ENCODE data around the gene PPP4R2. TPM values are rescaled to one million over a fixed set of nuclear protein-coding genes. Genes with fewer than 3 reads are reported as not detected.

Gene PPP4R2
- total RNA-seq, 3 donors from 2014 or later (not counting 1 experiment from before 2014, with no cell fraction given), result 50.4 to 72.8 (median 60.1) TPM

DNA sequence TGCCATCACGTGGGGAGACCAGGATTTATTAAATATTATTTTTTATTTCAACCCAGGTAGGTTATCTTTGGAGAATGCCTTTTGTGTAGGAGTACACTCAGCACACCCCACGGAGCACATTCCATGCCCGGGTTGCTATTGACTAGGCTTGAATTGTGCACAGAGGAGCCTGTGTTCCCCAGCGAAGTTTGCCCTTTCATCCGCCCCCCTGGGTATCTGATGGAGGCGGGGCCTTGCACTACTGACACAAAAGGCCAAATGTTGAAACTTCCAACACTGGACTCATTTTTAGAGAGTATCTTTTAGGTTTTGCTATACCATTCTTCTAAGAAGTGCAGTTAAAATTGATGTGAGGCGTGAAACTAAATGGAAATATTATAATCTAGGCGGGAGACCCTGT lies 39.3 kb upstream of the PPP4R2 start:
- Mint-ChIP-seq H3K4me1 (no peaks in the 10 kb centered on the region), H3K9me3 (no peaks in the 10 kb centered on the region), H3K27me3 (ENCODE audit: low read depth in 2 of 2) (no peaks in the 10 kb centered on the region), H3K36me3 (no peaks in the 10 kb centered on the region), H3K4me3 (no peak overlapping the region), H3K27ac (no peak overlapping the region)
- Histone ChIP-seq H3K36me3 (ENCODE audit: control insufficient read depth, insufficient read depth, low read length) (no peaks in the 10 kb centered on the region), H3K9me3 (ENCODE audit: control insufficient read depth, insufficient read depth, low read length) (no peaks in the 10 kb centered on the region), H3K27ac (ENCODE audit: low read length) (no peak overlapping the region), H3K27me3 (ENCODE audit: control insufficient read depth, insufficient read depth, low read length) (no peaks in the 10 kb centered on the region), H3K4me3 (ENCODE audit: low read length) (no peak overlapping the region), H3K4me1 (ENCODE audit: control insufficient read depth, insufficient read depth, low read length) (no peaks in the 10 kb centered on the region)
- no peak for DNase-seq
- no peak for ATAC-seq
- no peak for TF ChIP-seq CTCF (IDR thresholded peaks at IDR 0.05)
- 88% methylated on average over 7 of the region's 8 CpGs for WGBS (ENCODE audit: insufficient coverage)
- intact Hi-C loops (cut with micrococcal nuclease), result no loop called here

DNA sequence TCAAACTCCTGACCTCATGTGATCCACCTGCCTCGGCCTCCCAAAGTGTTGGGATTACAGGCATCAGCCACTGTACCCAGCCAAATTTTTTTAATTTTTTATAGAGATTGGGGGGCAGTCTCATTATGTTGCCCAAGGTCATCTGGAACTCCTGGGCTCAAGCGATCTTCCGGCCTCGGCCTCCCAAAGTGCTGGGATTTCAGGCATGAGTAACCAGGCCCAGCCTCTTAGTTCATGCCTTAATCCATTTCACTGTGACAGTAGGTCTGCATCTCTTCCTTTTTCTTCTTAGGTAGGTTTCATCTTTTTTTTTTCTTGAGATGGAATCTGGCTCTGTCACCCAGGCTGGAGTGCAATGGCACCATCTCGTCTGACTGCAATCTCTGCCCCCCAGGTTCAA lies 37.3 kb upstream of the PPP4R2 start:
- no peaks in the 10 kb centered on the region for H3K36me3 ChIP-seq (ENCODE audit: control insufficient read depth, insufficient read depth, low read length)
- H3K4me1 Mint-ChIP-seq, result no peaks in the 10 kb centered on the region
- H3K4me3 ChIP-seq (ENCODE audit: low read length), result no peak overlapping the region
- no peaks in the 10 kb centered on the region for H3K4me1 ChIP-seq (ENCODE audit: control insufficient read depth, insufficient read depth, low read length)
- H3K27ac ChIP-seq (ENCODE audit: low read length), result no peak overlapping the region
- no peaks in the 10 kb centered on the region for H3K9me3 Mint-ChIP-seq
- no peaks in the 10 kb centered on the region for H3K27me3 ChIP-seq (ENCODE audit: control insufficient read depth, insufficient read depth, low read length)
- intact Hi-C loops (cut with micrococcal nuclease), result no loop called here
- H3K36me3 Mint-ChIP-seq, result no peaks in the 10 kb centered on the region
- H3K9me3 ChIP-seq (ENCODE audit: control insufficient read depth, insufficient read depth, low read length), result no peaks in the 10 kb centered on the region
- ATAC-seq, result no peak
- no peak overlapping the region for H3K4me3 Mint-ChIP-seq
- no peak for TF ChIP-seq CTCF (IDR thresholded peaks at IDR 0.05)
- H3K27me3 Mint-ChIP-seq (ENCODE audit: low read depth in 2 of 2), result no peaks in the 10 kb centered on the region
- 90% methylated on average over 5 of the region's 5 CpGs for WGBS (ENCODE audit: insufficient coverage)
- no peak for DNase-seq
- H3K27ac Mint-ChIP-seq, result no peak overlapping the region

DNA sequence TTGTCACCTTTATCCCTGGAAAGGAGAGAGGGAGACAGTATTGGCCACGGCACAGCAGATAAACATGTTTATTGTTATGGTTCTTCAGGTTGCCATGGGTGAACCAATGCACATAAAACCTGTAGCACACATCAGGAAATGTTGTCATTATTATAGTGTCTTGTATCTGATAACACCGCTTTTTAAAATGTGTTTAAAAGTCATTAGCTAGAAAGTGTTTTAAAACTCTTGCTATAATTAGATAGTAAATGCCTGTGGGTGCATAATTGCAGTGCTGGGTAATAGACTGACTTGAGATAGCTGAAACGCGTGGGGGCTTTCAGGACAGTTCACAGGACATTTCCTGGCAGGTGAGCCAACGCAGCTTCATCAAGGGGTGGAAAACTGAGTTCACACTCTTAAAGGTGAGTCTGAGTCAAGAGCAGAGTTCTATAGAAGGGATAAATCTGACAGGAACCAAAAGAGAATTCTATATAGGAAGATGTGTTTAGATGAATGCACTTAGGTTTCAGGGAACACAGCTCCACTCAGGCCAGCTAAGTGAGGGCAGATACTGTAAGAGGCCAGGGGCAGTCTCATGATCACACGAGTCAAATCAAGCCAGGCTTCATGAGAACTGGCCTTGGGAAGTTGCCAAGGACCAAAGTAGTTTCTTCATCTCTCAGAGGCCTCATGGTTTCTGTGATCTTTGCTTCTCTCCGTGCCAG lies 35.6 kb upstream of the PPP4R2 start:
- peaks cover 5 to 7% of the 10 kb centered on the region in 2 donors for H3K4me1 Mint-ChIP-seq
- Histone ChIP-seq H3K9me3 (ENCODE audit: control insufficient read depth, insufficient read depth, low read length) (no peaks in the 10 kb centered on the region), H3K27me3 (ENCODE audit: control insufficient read depth, insufficient read depth, low read length) (no peaks in the 10 kb centered on the region), H3K4me1 (ENCODE audit: control insufficient read depth, insufficient read depth, low read length) (peaks cover 4% of the 10 kb centered on the region), H3K4me3 (ENCODE audit: low read length) (no peak overlapping the region), H3K27ac (ENCODE audit: low read length) (no peak overlapping the region), H3K36me3 (ENCODE audit: control insufficient read depth, insufficient read depth, low read length) (no peaks in the 10 kb centered on the region)
- no peak overlapping the region for H3K4me3 Mint-ChIP-seq
- intact Hi-C loops (cut with micrococcal nuclease), result no loop called here
- ATAC-seq (no peak), DNase-seq (peak in 1 of 2 donors; percentile 14)
- H3K9me3 Mint-ChIP-seq, result no peaks in the 10 kb centered on the region
- no peaks in the 10 kb centered on the region for H3K36me3 Mint-ChIP-seq
- 78% methylated on average over 7 of the region's 7 CpGs for WGBS (ENCODE audit: insufficient coverage)
- H3K27ac Mint-ChIP-seq, result no peak overlapping the region
- H3K27me3 Mint-ChIP-seq (ENCODE audit: low read depth in 2 of 2), result no peaks in the 10 kb centered on the region
- TF ChIP-seq CTCF (IDR thresholded peaks at IDR 0.05), result no peak

- no peak overlapping the region for H3K27ac ChIP-seq (ENCODE audit: low read length)
- peaks cover 5% of the 10 kb centered on the region for H3K4me1 ChIP-seq (ENCODE audit: control insufficient read depth, insufficient read depth, low read length)
- H3K4me3 ChIP-seq (ENCODE audit: low read length), result no peak overlapping the region
- H3K27me3 ChIP-seq (ENCODE audit: control insufficient read depth, insufficient read depth, low read length), result no peaks in the 10 kb centered on the region
- WGBS (ENCODE audit: insufficient coverage), result 92% methylated on average over 3 of the region's 4 CpGs
- H3K27ac Mint-ChIP-seq, result no peak overlapping the region
- H3K36me3 Mint-ChIP-seq, result no peaks in the 10 kb centered on the region
- no peaks in the 10 kb centered on the region for H3K36me3 ChIP-seq (ENCODE audit: control insufficient read depth, insufficient read depth, low read length)
- no peaks in the 10 kb centered on the region for H3K27me3 Mint-ChIP-seq (ENCODE audit: low read depth in 2 of 2)
- no peaks in the 10 kb centered on the region for H3K9me3 Mint-ChIP-seq
- TF ChIP-seq CTCF (IDR thresholded peaks at IDR 0.05), result no peak
- DNase-seq (no peak), ATAC-seq (no peak)
- no peak overlapping the region for H3K4me3 Mint-ChIP-seq
- H3K4me1 Mint-ChIP-seq, result peaks cover 6 to 8% of the 10 kb centered on the region in 2 donors
- no peaks in the 10 kb centered on the region for H3K9me3 ChIP-seq (ENCODE audit: control insufficient read depth, insufficient read depth, low read length)
- intact Hi-C loops (cut with micrococcal nuclease), result no loop called here
Measured at GRCh38 chr3:72961752-72962151, 34.9 kb upstream of the PPP4R2 start.

Measured in natural killer cell (primary cell).